HG02623 (cell line): Measurements from ENCODE around the gene PPP5C.
"Not testable (repeated sequence)": the region's sequence is repeated elsewhere in the genome, so short reads cannot be mapped to it uniquely, and the experiment has no call there.

Source experiments
- ATAC-seq: cut with Tn5 transposase; IDR thresholded peaks from one replicate; pipeline ENCODE4 v1.9.1; 2021; ENCODE audit warnings: moderate library complexity; ENCODE audit not compliant: unreplicated experiment

PPP5C gene

GRCh38 chr19:46406976-46407375, 60.1 kb downstream of the PPP5C start:
- no peak for ATAC-seq

- ATAC-seq: no peak
Measured at GRCh38 chr19:46407856-46408663, 61.2 kb downstream of the PPP5C start.

GRCh38 chr19:46408664-46409039, 61.8 kb downstream of the PPP5C start:
- no peak for ATAC-seq

- no peak for ATAC-seq
Measured at GRCh38 chr19:46409191-46409590, 62.3 kb downstream of the PPP5C start.

GRCh38 chr19:46410205-46411087, 63.6 kb downstream of the PPP5C start:
- ATAC-seq: no peak

GRCh38 chr19:46411088-46411924, 64.4 kb downstream of the PPP5C start:
- no peak for ATAC-seq

- no peak for ATAC-seq
Measured at GRCh38 chr19:46411925-46412649, 65.2 kb downstream of the PPP5C start.

- ATAC-seq: no peak
Measured at GRCh38 chr19:46412650-46413261, 65.9 kb downstream of the PPP5C start.

GRCh38 chr19:46413262-46414031, 66.6 kb downstream of the PPP5C start, which contains the start of gene CCDC8:
TSS of gene CCDC8 (minus strand) at chr19:46413564. CDS start at chr19:46412810, 754 bp downstream.
- no peak for ATAC-seq

- ATAC-seq: not testable (repeated sequence)
Measured at GRCh38 chr19:46414899-46415298, 68.0 kb downstream of the PPP5C start.

- ATAC-seq: not testable (repeated sequence)
Measured at GRCh38 chr19:46415804-46416709, 69.2 kb downstream of the PPP5C start.

- no peak for ATAC-seq
Measured at GRCh38 chr19:46420056-46420455, 73.2 kb downstream of the PPP5C start.

GRCh38 chr19:46422344-46422743, 75.5 kb downstream of the PPP5C start:
- no peak for ATAC-seq

- ATAC-seq: no peak
Measured at GRCh38 chr19:46423188-46423587, 76.3 kb downstream of the PPP5C start.

- no peak for ATAC-seq
Measured at GRCh38 chr19:46426035-46426505, 79.2 kb downstream of the PPP5C start.

- no peak for ATAC-seq
Measured at GRCh38 chr19:46426506-46427162, 79.7 kb downstream of the PPP5C start.

GRCh38 chr19:46427518-46428045, 80.7 kb downstream of the PPP5C start:
- no peak for ATAC-seq
